HG03354 (cell line): Measurements from ENCODE around the gene EVL.
A peak's percentile ranks its signal among the peaks of the same experiment; 100 is the strongest.
"Not testable (repeated sequence)": the region's sequence is repeated elsewhere in the genome, so short reads cannot be mapped to it uniquely, and the experiment has no call there.

ENCODE experiments used
- ATAC-seq: cut with Tn5 transposase; IDR thresholded peaks from one replicate; pipeline ENCODE4 v1.9.1; 2021; ENCODE audit warnings: mild to moderate bottlenecking; ENCODE audit not compliant: unreplicated experiment, poor library complexity, severe bottlenecking

EVL gene

DNA sequence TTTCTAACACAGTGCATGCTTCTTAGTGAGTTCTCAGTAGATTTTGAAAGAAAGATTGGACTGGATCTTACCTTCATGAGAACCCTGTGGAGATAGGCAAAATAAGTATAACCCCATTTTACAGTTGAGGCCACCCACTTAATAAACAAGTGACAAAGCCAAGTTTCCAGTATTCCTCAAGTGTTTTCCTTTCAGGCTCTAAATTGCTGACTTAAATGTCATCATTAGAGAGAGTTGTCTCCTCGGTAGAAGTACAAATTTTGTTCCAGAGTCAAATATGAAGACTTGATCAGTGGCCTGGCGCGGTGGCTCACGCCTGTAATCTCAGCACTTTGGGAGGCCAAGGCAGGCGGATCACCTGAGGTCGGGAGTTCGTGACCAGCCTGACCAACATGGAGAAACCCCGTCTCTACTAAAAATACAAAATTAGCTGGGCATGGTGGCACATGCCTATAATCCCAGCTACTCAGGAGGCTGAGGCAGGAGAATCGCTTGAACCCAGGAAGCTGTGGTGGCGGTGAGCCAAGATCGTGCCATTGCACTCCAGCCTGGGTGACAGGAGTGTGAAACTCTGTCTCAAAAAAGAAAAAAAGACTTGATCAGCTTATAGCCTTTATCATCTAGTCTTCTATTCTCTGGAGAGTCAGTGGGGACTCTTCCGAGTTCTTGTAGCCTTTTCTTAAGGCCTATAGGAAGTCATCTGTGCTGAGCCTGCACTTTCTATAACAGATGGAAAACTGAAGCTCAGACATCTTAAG, 708 bp upstream of the EVL start:
- ATAC-seq, result not testable (repeated sequence)

DNA sequence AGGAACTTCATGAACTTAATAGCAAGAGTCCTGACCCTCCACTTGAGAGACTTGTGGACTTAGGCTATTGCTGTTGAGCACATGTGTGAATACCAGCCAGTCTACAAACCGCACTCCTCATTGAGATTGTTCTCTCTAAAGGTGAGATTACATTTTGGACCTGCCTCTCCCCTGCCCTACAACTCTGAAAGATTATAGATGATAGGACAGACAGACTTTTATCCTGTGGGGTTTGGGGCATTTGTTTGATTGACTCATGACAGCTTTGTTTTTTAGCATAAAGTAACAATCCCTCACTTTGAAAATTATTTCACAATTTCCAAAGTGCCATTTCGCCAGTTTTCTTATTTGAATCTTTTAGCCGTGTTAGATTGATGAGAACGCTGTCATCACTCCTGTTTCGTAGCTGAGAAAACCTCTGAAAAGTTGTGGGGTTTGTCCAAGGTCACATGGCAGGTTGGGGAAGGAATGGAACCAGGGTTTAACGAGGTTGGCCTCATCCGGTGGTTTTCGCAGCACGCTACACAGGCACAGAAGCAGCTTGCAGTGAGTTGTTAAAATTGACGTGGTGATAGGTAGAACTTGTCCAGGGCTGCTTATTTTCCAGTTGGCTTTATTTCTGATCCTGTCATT, 836 bp downstream of the EVL start:
- ATAC-seq, result peak; percentile 31

DNA sequence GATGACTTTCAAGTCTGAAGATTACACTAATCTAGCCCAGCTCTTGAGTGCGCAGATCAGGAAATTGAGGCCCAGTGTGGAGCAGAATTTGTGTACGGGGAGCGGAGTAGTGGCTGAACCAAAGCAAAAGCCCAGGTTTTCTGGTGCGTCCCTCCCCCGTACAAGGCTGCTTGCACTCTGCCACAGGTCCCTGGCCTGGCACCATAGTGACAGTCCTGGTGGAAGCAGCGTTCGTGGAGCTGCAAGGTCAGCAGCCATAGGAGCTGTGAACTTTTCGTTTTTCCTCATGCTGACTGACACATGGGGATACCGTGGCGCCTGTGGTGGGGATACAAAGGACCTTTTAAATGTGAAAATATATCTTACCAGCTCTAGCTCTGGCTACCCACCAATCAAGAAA, 1.7 kb downstream of the EVL start:
- ATAC-seq, result no peak

DNA sequence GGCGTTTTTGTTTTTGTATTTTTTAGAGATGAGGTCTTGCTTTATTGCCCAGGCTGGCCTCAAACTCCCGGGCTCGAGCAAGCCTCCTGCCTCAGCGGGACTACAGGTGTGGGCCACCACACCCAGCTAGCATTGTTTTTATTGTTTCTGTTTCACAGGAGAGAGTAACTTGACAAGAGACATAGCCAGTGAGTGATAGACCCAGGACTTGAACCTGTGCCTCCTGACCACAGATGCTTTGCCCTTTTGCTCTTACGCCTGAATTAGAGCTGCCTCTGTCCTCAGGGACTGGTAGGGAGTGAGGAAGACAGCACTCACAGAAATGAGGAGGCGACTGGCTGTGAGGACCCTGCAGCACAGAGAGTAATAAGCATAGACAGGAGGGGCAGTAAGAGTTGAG, 2.3 kb downstream of the EVL start:
- ATAC-seq, result peak; percentile 15

DNA sequence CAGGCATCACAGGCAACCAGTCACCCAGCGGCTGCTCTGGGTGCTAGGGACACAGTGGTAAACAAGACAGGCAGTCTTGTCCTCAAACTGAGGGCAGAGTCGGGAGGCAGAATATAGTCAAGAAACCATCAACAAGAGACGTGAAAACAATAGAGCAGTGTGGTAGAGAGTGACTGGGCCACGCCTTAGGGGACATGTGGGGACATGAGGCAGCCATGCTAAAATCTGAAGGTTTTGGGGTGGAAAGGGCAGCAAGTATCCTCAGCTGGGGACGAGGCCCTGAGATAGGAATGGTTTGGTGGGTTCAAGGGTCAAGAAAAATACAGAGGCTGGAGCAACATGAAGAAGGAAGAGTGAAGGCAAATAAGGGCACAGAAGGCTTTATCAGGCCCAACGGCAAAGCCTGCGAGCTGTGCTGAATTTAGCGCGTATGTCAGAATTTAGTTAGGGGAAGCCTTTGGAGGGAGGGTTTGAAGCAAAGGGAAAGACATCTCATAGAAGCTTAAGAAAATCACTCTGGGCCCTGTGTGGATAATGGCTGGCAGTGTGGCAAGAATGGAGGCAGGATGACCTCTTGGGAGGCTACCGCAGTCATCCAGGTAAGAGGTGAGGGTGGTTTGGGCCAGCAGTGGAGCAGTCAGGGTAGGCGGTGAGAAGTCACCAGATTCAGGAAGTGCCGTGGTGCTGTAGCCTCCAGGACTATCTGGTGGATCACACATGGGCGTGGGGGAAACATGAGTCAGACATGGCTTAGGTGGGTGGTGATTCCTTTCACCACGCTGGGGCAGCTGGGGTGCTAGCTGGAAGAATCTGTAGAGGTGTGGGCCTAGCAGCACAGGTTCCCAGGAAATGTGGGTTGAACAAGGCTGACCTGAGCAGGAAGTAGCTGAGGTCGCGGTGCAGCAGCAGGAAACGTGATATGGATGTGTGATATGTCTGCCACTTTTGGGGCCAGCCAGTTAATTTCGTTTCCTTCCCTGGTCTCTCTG, 3.0 kb downstream of the EVL start:
- ATAC-seq, result peak; percentile 35

DNA sequence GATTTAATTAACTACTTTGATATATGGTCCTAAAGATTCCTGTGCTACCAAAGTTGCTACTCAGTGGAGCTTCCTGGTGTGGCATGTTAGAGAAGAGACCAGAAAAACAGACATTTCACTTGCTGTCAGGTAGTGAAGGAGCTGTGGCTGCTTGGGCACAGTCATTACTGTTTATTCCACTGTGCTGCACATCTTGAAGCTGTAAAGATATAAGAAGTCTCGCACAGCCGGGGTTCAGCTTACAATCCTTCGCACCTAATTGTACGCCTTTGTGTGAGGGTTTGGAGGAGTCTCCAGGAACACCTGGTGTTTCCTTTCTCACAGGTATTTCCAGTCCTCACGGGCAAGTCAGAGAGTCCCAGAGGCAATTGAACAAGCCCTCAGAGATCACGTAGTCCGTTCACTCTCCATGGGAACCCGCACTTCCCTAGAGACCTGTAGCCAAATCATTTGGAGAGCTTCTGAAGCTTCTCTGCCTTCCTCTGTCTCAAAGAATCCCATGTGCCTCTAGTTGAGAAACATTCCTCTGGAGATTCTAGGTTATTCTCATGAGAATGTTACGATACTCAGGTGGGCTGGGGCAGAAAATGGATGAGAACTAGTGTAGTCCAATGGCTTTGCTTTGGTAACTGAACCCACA, 4.1 kb downstream of the EVL start:
- ATAC-seq, result no peak

DNA sequence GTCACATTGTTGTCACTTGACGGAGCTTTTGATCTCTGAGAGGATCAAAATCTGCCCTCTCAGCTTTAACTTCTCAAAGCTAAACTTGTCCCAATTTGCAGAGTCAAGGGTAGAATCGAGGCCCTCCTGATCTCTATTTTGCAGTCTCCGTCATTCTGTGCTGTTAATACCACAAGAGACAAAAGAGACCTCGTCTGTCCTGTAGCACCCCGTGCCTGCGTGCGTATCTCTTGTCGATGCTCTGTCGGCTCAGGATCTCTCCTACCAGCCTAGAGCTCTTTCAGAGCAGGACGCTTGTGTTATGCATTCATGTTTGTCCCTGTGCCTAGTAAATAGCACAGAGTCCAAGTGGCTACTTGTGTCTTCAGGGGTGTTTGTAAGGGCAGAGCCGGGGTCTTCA, 5.1 kb downstream of the EVL start:
- ATAC-seq, result no peak

DNA sequence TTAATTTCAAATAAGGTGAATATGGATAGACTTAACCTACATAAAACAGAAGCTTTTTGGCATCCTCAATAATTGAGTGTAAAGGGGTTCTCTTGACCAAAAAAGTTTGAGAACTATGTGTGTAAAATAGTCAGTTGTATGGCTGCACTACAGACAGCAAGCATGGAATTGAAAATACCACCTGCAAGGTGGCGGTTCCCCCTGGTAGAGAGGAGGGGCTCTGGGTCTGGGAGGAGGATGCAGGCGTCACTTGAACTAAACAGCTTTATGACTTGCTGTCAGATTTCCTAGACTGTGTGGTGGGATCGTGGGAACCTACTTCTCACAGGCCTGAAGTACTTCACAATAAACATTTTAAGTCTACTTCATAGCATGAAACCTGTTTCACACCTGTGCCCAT, 6.3 kb downstream of the EVL start:
- ATAC-seq, result no peak

DNA sequence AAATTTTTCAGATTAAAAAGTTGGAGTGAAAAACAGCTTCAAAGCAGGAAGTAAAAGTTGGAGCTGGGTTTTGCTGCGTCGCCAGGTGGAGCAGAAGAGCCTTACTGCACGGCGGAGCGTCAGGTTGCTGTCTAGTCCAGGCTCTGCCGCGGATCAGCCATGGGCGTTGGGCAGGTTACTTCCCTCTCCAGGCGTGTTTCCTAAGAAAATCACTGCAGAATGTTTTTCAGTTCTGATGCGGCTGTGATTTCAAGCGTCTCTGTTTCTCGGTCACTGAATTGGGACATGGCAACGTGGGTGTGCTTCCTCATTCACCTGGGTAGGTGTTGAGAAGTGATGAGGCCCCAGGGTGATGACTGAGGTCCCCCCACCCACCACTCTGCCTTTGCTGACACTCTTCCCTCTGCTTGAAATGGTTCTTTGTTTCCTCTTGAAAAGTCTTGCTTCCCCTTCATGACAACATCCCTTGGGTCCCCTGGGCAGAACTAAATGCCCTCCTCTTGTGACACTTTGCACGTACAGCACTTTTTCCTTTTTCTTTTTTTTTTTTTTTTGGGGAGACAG, 7.6 kb downstream of the EVL start:
- peak; percentile 25 for ATAC-seq

DNA sequence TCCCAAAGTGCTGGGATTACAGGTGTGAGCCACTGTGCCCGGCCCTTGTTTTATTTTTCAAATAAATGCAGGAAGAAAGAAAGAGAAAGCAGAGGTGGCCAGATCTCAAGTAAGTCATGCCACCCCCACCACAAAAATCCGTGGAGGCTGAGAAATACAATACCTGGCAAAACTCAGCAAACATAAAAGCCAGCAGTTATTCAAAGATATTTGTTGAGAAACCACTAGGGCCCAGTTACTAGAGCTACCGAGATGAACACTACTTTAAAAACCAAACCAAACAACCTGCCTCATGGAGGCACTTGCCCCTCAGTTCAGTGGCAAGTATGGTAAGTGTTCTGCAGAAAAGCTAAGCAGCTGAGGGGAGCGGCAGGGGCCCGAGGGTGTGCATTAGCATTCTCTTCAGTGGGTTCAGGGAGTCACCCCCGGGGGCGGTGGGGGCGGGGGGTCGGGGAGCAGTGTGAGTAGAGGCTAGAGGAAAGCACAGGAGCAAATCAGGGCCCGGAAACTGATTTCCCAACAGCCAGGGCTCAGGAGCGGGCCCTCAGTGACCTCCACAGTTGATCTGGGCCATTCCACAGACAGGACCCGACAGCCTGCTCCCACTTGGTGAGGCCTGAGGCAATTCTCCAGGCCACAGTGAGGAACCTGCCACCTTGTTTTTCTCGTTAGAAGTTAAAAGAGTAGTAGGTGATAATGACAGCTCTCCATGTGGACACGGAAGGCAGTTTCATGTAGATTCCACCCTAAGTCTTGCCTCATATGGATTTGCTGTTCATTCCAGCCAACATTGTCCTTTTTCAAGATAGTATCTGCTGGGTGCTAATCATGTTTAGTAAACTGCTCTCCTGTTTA, 8.6 kb downstream of the EVL start:
- no peak for ATAC-seq

DNA sequence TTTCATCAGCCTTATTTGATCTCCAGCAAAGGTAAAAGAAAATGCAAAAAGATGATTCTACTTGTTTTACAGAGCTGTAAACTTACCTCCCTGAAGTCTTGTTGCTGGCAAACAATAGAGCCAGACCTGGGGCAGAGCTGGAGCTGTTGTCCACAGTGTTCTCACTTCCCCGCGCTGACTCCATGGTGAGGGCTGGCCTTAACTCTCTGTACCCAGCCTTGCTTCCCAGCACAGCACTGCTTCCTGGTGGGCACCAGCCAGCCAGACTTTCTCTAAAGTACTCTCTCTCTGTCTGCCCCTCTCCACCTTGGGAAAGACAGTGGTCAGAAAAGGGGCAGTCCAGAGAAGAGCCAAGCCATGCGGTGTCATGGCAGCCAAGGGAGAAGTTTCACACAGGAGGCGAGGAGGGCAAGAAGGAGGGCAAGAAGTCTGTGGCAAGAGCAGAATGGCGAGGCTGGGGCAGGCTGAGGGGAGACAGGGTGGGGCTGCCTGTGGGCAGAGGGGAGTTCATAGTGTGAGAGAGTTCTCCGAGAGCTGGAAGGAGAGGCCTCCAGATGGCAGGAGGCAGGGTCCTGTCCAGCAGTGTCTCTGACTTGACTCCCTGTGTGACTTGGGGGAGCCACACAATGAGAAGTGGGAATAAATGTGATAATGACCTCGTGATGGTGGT, 9.3 kb downstream of the EVL start:
- ATAC-seq, result no peak

DNA sequence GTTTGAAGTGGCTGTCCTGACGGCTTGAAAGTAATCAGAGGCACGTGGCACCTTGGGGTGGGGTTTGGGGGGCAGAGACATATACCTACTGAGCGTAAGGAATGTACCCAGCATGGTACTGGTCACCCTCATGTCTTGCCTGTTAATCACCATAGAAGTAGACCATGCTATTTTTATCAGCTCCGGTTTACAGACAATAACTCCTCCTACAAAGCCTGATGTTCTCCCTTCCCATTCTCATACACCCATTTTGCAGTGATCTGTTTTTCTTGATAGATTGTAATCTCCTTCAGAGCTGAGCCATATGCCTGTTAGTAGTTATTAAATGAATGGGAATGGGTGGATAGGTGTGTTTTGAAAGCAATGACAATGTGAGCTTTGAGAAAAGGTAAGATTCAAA, 10.5 kb downstream of the EVL start:
- no peak for ATAC-seq

DNA sequence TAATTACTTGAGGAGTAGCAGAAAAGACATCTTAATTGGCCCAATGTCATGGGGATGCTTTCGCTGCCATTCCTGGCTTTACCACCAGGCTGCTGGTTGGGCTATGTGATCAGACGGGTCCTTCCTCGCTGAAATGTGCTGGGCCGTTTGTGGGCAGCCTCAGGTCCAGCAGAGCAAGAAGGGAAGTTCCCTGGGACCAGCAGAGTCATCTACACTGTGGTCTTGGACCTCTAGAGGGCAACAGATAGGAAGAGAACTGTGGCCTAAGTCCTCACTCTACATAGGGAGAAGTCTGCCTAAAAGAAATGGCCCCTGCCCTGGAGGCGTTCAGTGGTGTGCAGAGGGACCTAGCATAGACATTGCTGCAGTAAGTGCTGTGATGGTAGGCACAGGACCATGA, 10.9 kb downstream of the EVL start:
- ATAC-seq, result peak; percentile 45

DNA sequence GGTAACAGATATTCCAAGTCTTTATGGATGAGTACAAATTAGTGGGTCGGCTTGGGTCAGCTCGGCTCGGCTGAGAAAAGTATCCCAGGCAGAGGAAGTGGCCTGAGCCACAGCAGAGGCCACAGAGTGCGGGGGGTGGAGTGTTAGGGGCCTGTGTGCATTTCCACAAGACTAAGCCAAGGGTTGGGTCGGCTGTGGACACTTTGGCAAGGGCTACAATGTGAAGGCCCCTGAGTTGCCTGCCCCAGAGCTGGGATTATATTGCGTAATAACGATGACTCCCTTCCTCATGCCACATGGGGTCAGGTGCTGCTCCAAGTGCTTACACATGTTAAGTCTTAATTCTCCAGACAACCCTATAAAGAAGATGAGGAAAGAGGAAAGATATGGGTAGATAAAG, 11.4 kb downstream of the EVL start:
- no peak for ATAC-seq

DNA sequence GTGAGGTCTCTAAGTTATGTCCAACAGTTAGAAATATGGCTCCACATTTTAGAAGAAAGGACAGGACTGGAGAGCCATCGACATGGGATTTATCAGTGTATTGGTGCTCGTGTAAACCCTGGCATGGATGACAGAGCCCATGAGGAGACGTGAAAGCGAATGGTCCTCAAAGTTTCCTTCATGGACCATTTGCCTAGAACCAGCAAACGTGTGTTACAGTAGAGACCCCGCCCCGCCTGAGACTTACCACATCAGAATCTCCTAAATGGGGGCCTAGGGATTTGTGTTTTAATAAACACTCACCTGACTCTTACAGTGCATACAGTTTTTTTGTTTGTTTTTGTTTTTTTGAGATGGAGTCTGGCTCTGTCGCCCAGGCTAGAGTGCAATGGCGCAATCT, 12.2 kb downstream of the EVL start:
- no peak for ATAC-seq

DNA sequence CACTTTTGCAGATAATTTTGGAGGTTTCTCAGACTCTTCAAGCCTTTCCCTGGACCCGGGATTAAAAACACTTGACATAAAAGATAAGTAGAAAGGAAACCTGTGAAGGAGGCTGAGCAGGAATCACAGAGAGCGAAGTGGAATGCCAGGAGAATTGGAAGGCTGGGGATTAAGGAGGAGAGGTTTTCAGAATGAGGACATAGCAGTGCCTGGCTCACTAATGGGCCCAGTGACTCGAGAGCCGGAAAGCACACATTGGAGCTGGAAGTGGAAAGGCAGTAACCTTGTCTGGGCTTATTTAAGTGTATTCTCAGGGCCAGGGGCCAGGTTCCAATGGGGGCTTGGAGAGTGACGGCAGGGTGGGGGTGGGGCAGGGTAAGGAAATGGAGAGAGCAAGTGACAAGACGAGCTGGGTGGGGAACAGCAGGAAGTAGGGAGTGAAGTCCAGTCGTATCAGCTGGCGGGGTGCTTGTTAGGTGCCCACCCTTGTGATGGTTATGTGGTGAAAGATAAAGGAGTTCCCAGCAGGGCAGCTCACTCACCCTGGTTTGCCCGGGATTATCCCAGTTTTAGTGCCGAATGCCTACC, 13.1 kb downstream of the EVL start:
- ATAC-seq, result no peak

DNA sequence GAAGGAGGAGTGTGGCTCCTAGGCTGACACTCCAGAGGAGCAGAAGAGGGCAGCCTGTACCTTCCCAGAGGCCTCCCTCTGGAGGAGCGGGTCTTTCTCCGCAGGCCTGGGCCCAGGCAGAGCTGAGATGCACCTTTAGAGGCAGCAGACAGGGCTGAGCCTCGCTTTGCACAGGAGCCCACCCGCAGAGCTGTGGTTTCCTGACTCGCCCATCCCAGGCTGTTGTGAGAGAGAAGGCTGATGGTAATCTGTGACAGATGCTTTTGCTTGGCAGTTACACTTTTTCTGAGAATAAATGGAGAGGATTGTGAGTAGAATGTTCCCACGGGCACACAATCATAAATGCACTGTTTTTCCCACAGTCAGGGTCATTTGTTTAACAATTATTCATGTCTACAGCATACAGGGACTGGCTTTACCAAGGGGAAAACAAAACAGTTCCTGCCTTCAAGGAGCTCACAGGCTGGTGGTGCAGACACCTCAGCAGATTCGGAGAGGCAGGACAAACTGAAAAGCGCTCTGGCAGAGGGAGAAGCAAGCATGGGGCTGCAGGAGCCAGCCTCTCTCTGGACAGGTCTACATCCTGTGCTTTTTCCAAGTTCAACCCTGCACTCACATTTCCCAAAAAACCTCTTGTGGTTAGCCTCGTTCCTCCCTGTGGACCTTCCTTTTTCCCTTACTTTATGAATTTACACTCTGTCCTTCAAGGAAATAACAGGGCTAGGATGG, 13.9 kb downstream of the EVL start:
- peak; percentile 74 for ATAC-seq

DNA sequence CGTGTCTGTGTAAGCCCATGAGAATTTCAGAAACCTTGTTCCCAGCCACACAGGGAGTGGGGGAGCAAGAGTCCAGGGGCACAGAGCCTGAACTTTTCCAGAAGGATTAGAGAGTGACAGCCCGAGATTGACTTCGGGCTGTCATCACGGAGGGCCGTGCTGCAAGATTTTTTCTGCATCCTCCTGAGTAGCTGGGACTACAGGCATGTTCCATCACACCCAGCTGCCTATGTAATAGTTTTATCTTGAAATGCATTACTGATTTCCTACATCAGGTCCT, 14.4 kb downstream of the EVL start:
- ATAC-seq, result no peak
